Measurements from ENCODE around the gene SDHA. TPM values are rescaled to one million over a fixed set of nuclear protein-coding genes. Genes with fewer than 3 reads are reported as not detected.

Gene SDHA
- total RNA-seq, 1 donor from 2014 or later = 91.7 TPM

DNA sequence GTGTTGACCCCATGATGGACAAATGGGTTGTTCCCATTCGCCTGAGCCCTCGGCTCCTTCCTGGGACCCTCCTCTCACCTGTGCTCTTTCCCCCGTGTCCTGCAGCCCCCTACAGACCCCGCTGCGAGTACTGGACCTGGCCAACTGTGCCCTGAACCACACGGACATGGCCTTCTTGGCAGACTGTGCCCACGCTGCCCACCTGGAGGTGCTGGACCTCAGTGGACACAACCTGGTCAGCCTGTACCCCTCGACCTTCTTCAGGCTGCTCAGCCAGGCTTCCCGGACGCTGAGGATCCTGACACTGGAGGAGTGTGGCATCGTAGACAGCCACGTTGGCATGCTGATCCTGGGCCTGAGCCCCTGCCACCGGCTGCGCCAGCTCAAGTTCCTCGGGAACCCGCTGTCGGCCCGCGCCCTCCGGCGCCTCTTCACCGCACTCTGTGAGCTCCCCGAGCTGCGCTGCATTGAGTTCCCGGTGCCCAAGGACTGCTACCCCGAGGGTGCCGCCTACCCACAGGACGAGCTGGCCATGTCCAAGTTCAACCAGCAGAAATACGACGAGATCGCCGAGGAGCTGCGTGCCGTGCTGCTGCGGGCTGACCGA is 23.4 kb upstream of the SDHA start:
- Histone ChIP-seq H3K27ac (ENCODE audit: low read depth, low read length) (no peak overlapping the region), H3K9ac (ENCODE audit: low read length) (no peak overlapping the region), H2AFZ (ENCODE audit: low read depth, low read length) (no peak overlapping the region), H3K36me3 (ENCODE audit: insufficient read depth, low read length) (no peaks in the 10 kb centered on the region), H3K4me3 (ENCODE audit: insufficient read depth, low read depth, low read length) (no peak overlapping the region), H3K9me3 (ENCODE audit: insufficient read depth, low read depth, low read length) (no peaks in the 10 kb centered on the region), H3K27me3 (ENCODE audit: insufficient read depth, low read length) (peaks cover 9% of the 10 kb centered on the region), H3K79me2 (ENCODE audit: insufficient read depth, low read length) (peaks cover 2% of the 10 kb centered on the region), H3K4me2 (ENCODE audit: low read length) (no peak overlapping the region), H3K4me1 (ENCODE audit: insufficient read depth, low read length) (peaks cover 4% of the 10 kb centered on the region), H4K20me1 (ENCODE audit: insufficient read depth, low read length) (peaks cover 9% of the 10 kb centered on the region)
- peaks cover 2% of the 10 kb centered on the region for H3K9me3 Mint-ChIP-seq (ENCODE audit: unreplicated experiment)
- FAIRE-seq (no peak), DNase-seq (ENCODE audit: low read depth) (no peak)
- peaks cover 7% of the 10 kb centered on the region for H3K4me1 Mint-ChIP-seq (ENCODE audit: low read depth, unreplicated experiment)
- no peak overlapping the region for H3K4me3 Mint-ChIP-seq (ENCODE audit: unreplicated experiment)
- H3K36me3 Mint-ChIP-seq (ENCODE audit: low read depth, unreplicated experiment) = peaks cover 7% of the 10 kb centered on the region
- H3K27me3 Mint-ChIP-seq (ENCODE audit: low read depth, unreplicated experiment) = peaks cover 9% of the 10 kb centered on the region
- TF ChIP-seq EZH2 (IDR thresholded peaks at IDR 0.05; ENCODE audit: insufficient read depth, low read length) = no peak
- TF ChIP-seq CTCF (IDR thresholded peaks at IDR 0.05; ENCODE audit: insufficient read depth, low read depth, low read length) = no peak
- no peak overlapping the region for H3K27ac Mint-ChIP-seq (ENCODE audit: unreplicated experiment)

GRCh38 chr5:195401-196160 is 22.5 kb upstream of the SDHA start:
- H3K27ac Mint-ChIP-seq (ENCODE audit: unreplicated experiment) = no peak overlapping the region
- H3K27me3 Mint-ChIP-seq (ENCODE audit: low read depth, unreplicated experiment) = peaks cover 1% of the 10 kb centered on the region
- peaks cover 7% of the 10 kb centered on the region for H3K4me1 Mint-ChIP-seq (ENCODE audit: low read depth, unreplicated experiment)
- Histone ChIP-seq H3K27ac (ENCODE audit: low read depth, low read length) (no peak overlapping the region), H2AFZ (ENCODE audit: low read depth, low read length) (no peak overlapping the region), H3K4me1 (ENCODE audit: insufficient read depth, low read length) (peaks cover 4% of the 10 kb centered on the region), H3K36me3 (ENCODE audit: insufficient read depth, low read length) (no peaks in the 10 kb centered on the region), H3K9me3 (ENCODE audit: insufficient read depth, low read depth, low read length) (no peaks in the 10 kb centered on the region), H3K4me3 (ENCODE audit: insufficient read depth, low read depth, low read length) (no peak overlapping the region), H3K4me2 (ENCODE audit: low read length) (no peak overlapping the region), H3K27me3 (ENCODE audit: insufficient read depth, low read length) (peaks cover 9% of the 10 kb centered on the region), H3K9ac (ENCODE audit: low read length) (no peak overlapping the region), H4K20me1 (ENCODE audit: insufficient read depth, low read length) (peaks cover 13% of the 10 kb centered on the region), H3K79me2 (ENCODE audit: insufficient read depth, low read length) (peaks cover 3% of the 10 kb centered on the region)
- H3K9me3 Mint-ChIP-seq (ENCODE audit: unreplicated experiment) = peaks cover 2% of the 10 kb centered on the region
- FAIRE-seq (no peak), DNase-seq (ENCODE audit: low read depth) (no peak)
- peaks cover 7% of the 10 kb centered on the region for H3K36me3 Mint-ChIP-seq (ENCODE audit: low read depth, unreplicated experiment)
- H3K4me3 Mint-ChIP-seq (ENCODE audit: unreplicated experiment) = no peak overlapping the region
- TF ChIP-seq CTCF (IDR thresholded peaks at IDR 0.05; ENCODE audit: insufficient read depth, low read depth, low read length) = no peak
- no peak for TF ChIP-seq EZH2 (IDR thresholded peaks at IDR 0.05; ENCODE audit: insufficient read depth, low read length)

GRCh38 chr5:196350-196749 is 21.8 kb upstream of the SDHA start:
- Histone ChIP-seq H3K36me3 (ENCODE audit: insufficient read depth, low read length) (no peaks in the 10 kb centered on the region), H3K4me1 (ENCODE audit: insufficient read depth, low read length) (peaks cover 3% of the 10 kb centered on the region), H2AFZ (ENCODE audit: low read depth, low read length) (no peak overlapping the region), H3K27me3 (ENCODE audit: insufficient read depth, low read length) (peaks cover 7% of the 10 kb centered on the region), H3K79me2 (ENCODE audit: insufficient read depth, low read length) (peaks cover 3% of the 10 kb centered on the region), H3K4me2 (ENCODE audit: low read length) (no peak overlapping the region), H3K9me3 (ENCODE audit: insufficient read depth, low read depth, low read length) (no peaks in the 10 kb centered on the region), H3K9ac (ENCODE audit: low read length) (no peak overlapping the region), H3K4me3 (ENCODE audit: insufficient read depth, low read depth, low read length) (no peak overlapping the region), H3K27ac (ENCODE audit: low read depth, low read length) (no peak overlapping the region), H4K20me1 (ENCODE audit: insufficient read depth, low read length) (peaks cover 19% of the 10 kb centered on the region)
- Mint-ChIP-seq H3K9me3 (ENCODE audit: unreplicated experiment) (peaks cover 2% of the 10 kb centered on the region), H3K36me3 (ENCODE audit: low read depth, unreplicated experiment) (peaks cover 7% of the 10 kb centered on the region), H3K4me1 (ENCODE audit: low read depth, unreplicated experiment) (peaks cover 7% of the 10 kb centered on the region), H3K4me3 (ENCODE audit: unreplicated experiment) (no peak overlapping the region), H3K27me3 (ENCODE audit: low read depth, unreplicated experiment) (peaks cover 1% of the 10 kb centered on the region), H3K27ac (ENCODE audit: unreplicated experiment) (peak overlapping the region; percentile 2)
- no peak for TF ChIP-seq CTCF (IDR thresholded peaks at IDR 0.05; ENCODE audit: insufficient read depth, low read depth, low read length)
- TF ChIP-seq EZH2 (IDR thresholded peaks at IDR 0.05; ENCODE audit: insufficient read depth, low read length) = no peak
- DNase-seq (ENCODE audit: low read depth) (no peak), FAIRE-seq (no peak)

Measured in astrocyte (in vitro differentiated cells and primary cell).